ENCODE data around the gene DAP3.
A peak's percentile ranks its signal among the peaks of the same experiment; 100 is the strongest.
"Not testable (repeated sequence)": the region's sequence is repeated elsewhere in the genome, so short reads cannot be mapped to it uniquely, and the experiment has no call there.

DAP3 gene

GRCh38 chr1:155689081-155689607 lies at the start of gene DAP3:
Gene DAP3, plus strand, starts transcription at chr1:155689091. Its CDS starts 20,689 bp downstream, at chr1:155709780.
- not testable (repeated sequence) for H3K9me3 ChIP-seq (ENCODE audit: control insufficient read depth, low read length); H3K27me3 ChIP-seq (ENCODE audit: control insufficient read depth, insufficient read depth, low read length); H3K4me1 ChIP-seq; H3K36me3 ChIP-seq (ENCODE audit: control insufficient read depth, insufficient read depth, low read length)
- H3K79me2 ChIP-seq, result peaks cover 16% of the 10 kb centered on the region
- peak within 1 kb of the TSS; percentile 95 for H3K4me2 ChIP-seq (ENCODE audit: low read length)
- H3K9ac ChIP-seq, result peak within 1 kb of the TSS; percentile 67
- peak within 1 kb of the TSS; percentile 98 for H3K4me3 ChIP-seq (ENCODE audit: low read depth, low read length)
- peak within 1 kb of the TSS; percentile 92 for H2AFZ ChIP-seq
- H3K27ac ChIP-seq, result peak within 1 kb of the TSS; percentile 98

- no peaks in the 10 kb centered on the region for H3K79me2 ChIP-seq
- no peak overlapping the region for H3K4me3 ChIP-seq (ENCODE audit: low read depth, low read length)
- no peaks in the 10 kb centered on the region for H3K27me3 ChIP-seq (ENCODE audit: control insufficient read depth, insufficient read depth, low read length)
- no peak overlapping the region for H3K9ac ChIP-seq
- no peak overlapping the region for H3K4me2 ChIP-seq (ENCODE audit: low read length)
- no peak overlapping the region for H3K27ac ChIP-seq
- TF ChIP-seq CTCF (IDR thresholded peaks at IDR 0.05), result no peak
- no peaks in the 10 kb centered on the region for H3K4me1 ChIP-seq
- no peaks in the 10 kb centered on the region for H3K36me3 ChIP-seq (ENCODE audit: control insufficient read depth, insufficient read depth, low read length)
- no peak overlapping the region for H2AFZ ChIP-seq
- H3K9me3 ChIP-seq (ENCODE audit: control insufficient read depth, low read length), result no peaks in the 10 kb centered on the region
Measured at GRCh38 chr1:155640367-155640766, 48.5 kb upstream of the DAP3 start.

DNA sequence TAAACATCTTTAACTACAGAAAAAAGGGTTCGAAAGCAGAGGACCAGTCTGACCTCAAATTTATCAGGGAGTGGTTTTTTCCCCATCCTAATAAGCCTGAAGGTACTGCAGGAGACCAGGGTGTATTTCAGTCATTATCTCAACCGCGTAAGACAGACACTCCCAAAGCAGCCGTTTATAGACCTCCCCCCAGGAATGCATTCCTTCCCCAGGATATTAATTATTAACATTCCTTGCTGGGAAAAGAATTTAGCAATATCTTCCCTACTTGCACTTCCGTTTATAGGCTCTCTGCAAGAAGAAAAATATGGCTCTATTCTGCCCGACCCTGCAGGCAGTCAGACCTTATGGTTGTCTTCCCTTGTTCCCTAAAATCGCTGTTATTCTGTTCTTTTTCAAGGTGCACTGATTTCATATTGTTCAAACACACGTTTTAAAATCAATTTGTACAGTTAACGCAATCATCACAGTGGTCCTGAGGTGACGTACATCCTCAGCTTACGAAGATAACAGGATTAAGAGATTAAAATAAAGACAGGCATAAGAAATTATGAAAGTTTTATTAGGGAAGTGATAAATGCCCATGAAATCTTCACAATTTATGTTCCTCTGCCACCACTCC lies 46.2 kb upstream of the DAP3 start:
- H3K9me3 ChIP-seq (ENCODE audit: control insufficient read depth, low read length); H3K27ac ChIP-seq; H3K4me3 ChIP-seq (ENCODE audit: low read depth, low read length); H3K4me2 ChIP-seq (ENCODE audit: low read length); H2AFZ ChIP-seq; H3K9ac ChIP-seq; H3K27me3 ChIP-seq (ENCODE audit: control insufficient read depth, insufficient read depth, low read length); H3K36me3 ChIP-seq (ENCODE audit: control insufficient read depth, insufficient read depth, low read length); H3K79me2 ChIP-seq; H3K4me1 ChIP-seq: not testable (repeated sequence)

GRCh38 chr1:155643230-155643629 lies 45.7 kb upstream of the DAP3 start:
- Histone ChIP-seq H3K9ac (no peak overlapping the region), H3K4me1 (no peaks in the 10 kb centered on the region)

GRCh38 chr1:155645034-155645598 lies 43.8 kb upstream of the DAP3 start:
- Histone ChIP-seq H3K27me3 (ENCODE audit: control insufficient read depth, insufficient read depth, low read length) (no peaks in the 10 kb centered on the region), H3K27ac (no peak overlapping the region)

More at GRCh38 chr1:155643230-155643629, 45.7 kb upstream of the DAP3 start:
- Histone ChIP-seq H3K27me3 (ENCODE audit: control insufficient read depth, insufficient read depth, low read length) (no peaks in the 10 kb centered on the region), H3K27ac (no peak overlapping the region), H3K79me2 (no peaks in the 10 kb centered on the region), H3K36me3 (ENCODE audit: control insufficient read depth, insufficient read depth, low read length) (no peaks in the 10 kb centered on the region), H2AFZ (no peak overlapping the region), H3K4me3 (ENCODE audit: low read depth, low read length) (no peak overlapping the region), H3K4me2 (ENCODE audit: low read length) (no peak overlapping the region), H3K9me3 (ENCODE audit: control insufficient read depth, low read length) (no peaks in the 10 kb centered on the region)
- TF ChIP-seq CTCF (IDR thresholded peaks at IDR 0.05), result no peak

More at GRCh38 chr1:155645034-155645598, 43.8 kb upstream of the DAP3 start:
- no peak for TF ChIP-seq CTCF (IDR thresholded peaks at IDR 0.05)
- Histone ChIP-seq H3K4me1 (no peaks in the 10 kb centered on the region), H3K79me2 (no peaks in the 10 kb centered on the region), H3K4me2 (ENCODE audit: low read length) (no peak overlapping the region), H3K4me3 (ENCODE audit: low read depth, low read length) (no peak overlapping the region), H3K36me3 (ENCODE audit: control insufficient read depth, insufficient read depth, low read length) (no peaks in the 10 kb centered on the region), H2AFZ (no peak overlapping the region), H3K9ac (no peak overlapping the region), H3K9me3 (ENCODE audit: control insufficient read depth, low read length) (no peaks in the 10 kb centered on the region)

Data from parathyroid adenoma (tissue), 2 donors.